Activated CD8-positive, alpha-beta memory T cell treated with anti-CD3 and anti-CD28 coated beads for 36 hours (primary cell): ENCODE measurements around the gene RNU1-2. TPM values are rescaled to one million over a fixed set of nuclear protein-coding genes. Genes with fewer than 3 reads are reported as not detected.
"Not testable (repeated sequence)": the region's sequence is repeated elsewhere in the genome, so short reads cannot be mapped to it uniquely, and the experiment has no call there.

Experiments
- CTCF ChIA-PET: fragments of 350-600 bp; sonication (Branson Sonifier 250); formaldehyde crosslinking; loops from one replicate; lab custom pipeline; 2021; ENCODE audit warnings: antibody characterized with exemption; lab: Charles Lee
- POLR2A ChIA-PET: fragments of 350-600 bp; sonication (Branson Sonifier 250); formaldehyde crosslinking; loops from one replicate; lab custom pipeline; 2021; ENCODE audit warnings: antibody characterized with exemption; lab: Charles Lee
- total RNA-seq, 2 experiments: library from RNA; stranded (reverse); gene quantifications; one replicate each; pipeline ENCODE4 v1.2.3, GENCODE V29; 2021

The RNU1-2 gene
- 1,000 to 10,000 TPM in 1 of 2 experiments, 100 to 1,000 TPM in 1; 907 to 1,003 TPM for total RNA-seq

GRCh38 chr1:16895598-16896315 lies at the start of gene RNU1-2:
RNU1-2 (plus strand) TSS chr1:16895980.
- ChIA-PET POLR2A (interaction anchor here (0.7 to 1.2 kb wide), 5 partner anchors 9 to 382 kb away, joined by 3 to 14 read pairs (median 3); no protein-coding TSS in a partner anchor), CTCF (interaction anchor here (1.4 kb wide), 1 partner anchor 9 kb away, joined by 4 read pairs; no protein-coding TSS in a partner anchor)

GRCh38 chr1:16856201-16856600 lies 39.6 kb upstream of the RNU1-2 start:
- CTCF ChIA-PET, POLR2A ChIA-PET: not testable (repeated sequence)

DNA sequence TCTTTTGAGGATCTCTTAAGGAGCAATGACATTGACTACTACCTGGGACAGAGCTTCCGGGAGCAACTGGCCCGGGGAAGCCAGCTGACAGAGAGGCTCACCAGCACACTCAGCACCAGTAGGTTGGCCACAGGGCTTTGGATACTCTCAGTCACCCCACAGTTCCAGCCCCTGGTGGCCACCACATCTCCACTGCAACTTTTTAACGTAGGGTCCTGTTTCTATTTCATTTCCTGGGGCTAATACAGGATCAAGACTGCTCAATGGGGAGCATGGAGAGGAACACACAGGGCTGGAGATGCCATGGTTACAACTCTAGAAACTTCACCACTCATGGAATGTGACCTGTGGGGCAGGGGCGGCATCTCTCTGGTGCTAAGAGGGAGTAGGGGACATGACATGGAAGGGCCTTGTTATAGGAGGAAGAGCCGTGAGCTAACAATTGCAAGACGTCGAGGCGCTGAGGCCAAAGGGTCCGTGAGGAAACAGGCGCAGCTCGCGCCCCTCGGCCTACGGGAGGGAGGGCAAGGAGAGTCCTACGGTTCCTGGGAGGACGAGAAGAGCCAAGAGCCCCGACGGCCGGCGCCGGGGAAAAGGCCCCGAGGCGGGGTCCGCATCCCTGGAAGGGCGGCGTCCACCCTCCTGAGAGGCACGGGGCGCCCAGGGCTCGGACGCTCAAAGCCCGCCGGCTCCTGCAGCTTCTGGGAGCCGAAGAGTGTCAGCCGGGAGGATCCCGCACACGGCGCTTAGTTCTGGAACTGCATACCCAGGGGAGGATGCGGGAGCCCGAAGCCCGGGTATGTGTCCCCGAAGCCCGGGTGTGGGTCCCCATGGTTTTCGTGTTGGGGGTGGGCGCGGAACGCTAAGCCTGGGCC lies 36.4 kb upstream of the RNU1-2 start:
- CTCF ChIA-PET, POLR2A ChIA-PET: not testable (repeated sequence)

DNA sequence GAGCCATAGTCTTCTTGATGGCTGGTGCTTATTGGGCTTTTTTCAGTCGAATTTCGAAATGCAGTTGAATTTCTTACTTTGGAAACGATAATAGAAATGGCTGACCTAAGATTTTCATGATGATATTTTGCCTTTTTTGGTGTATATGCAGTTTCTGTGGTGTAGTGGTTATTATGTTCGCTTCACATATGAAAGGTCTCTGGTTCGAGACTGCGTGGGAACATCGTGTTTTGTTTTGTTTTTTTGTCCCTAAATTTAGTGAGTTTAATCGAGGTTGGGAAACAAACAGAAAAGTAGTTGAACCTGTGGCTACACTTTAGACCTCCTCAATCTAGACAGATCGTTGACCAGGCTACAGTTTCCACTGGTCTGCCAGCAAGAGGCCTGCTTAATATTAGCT lies 35.7 kb upstream of the RNU1-2 start:
- POLR2A ChIA-PET, result not testable (repeated sequence)

GRCh38 chr1:16861832-16862245 lies 33.9 kb upstream of the RNU1-2 start:
- CTCF ChIA-PET, POLR2A ChIA-PET: not testable (repeated sequence)

More for the DNA sequence above, 35.7 kb upstream of the RNU1-2 start:
- CTCF ChIA-PET, result not testable (repeated sequence)

- CTCF ChIA-PET, POLR2A ChIA-PET: not testable (repeated sequence)
Measured at GRCh38 chr1:16862415-16862814, 33.4 kb upstream of the RNU1-2 start.

- POLR2A ChIA-PET, CTCF ChIA-PET: not testable (repeated sequence)
Measured at GRCh38 chr1:16863024-16863423, 32.8 kb upstream of the RNU1-2 start.

- POLR2A ChIA-PET, CTCF ChIA-PET: not testable (repeated sequence)
Measured at GRCh38 chr1:16866926-16867707, 28.7 kb upstream of the RNU1-2 start.

GRCh38 chr1:16868787-16869186 lies 27.0 kb upstream of the RNU1-2 start:
- POLR2A ChIA-PET, CTCF ChIA-PET: not testable (repeated sequence)

DNA sequence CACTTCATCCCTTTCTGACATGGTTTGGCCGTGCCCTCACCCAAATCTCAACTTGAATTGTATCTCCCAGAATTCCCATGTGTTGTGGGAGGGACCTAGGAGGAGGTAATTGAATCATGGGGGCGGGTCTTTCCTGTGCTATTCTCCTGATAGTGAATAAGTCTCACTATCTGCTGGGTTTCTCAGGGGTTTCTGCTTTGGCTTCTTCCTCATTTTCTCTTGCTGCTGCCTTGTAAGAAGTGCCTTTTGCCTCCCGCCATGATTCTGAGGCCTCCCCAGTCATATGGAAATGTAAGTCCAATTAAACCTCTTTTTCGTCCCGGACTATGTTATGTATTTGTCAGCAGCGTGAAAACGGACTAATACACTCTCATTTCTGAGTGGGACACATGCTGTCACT lies 25.8 kb upstream of the RNU1-2 start:
- POLR2A ChIA-PET, CTCF ChIA-PET: not testable (repeated sequence)

DNA sequence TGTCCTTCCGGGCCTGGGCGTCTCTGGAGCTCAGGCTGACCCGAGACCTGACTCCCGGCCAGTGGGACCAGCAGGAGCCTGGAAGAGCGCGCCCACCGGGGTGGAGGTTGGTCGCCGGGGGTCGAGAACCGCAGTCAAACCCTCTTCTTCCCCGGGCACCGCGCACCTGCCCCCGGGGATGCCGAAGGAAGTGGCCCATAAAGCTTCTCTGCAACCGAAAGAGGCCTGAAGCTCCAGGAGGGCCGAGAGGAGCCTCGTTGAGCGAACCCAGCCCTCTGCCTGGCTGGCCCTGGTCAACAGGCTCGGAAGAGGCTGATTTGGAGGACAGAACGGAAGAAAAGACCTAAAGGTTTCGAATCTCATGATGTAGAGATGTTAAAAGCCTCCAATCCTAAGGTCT lies 24.6 kb upstream of the RNU1-2 start:
- CTCF ChIA-PET, POLR2A ChIA-PET: not testable (repeated sequence)

- POLR2A ChIA-PET, CTCF ChIA-PET: not testable (repeated sequence)
Measured at GRCh38 chr1:16872152-16873075, 23.4 kb upstream of the RNU1-2 start.

DNA sequence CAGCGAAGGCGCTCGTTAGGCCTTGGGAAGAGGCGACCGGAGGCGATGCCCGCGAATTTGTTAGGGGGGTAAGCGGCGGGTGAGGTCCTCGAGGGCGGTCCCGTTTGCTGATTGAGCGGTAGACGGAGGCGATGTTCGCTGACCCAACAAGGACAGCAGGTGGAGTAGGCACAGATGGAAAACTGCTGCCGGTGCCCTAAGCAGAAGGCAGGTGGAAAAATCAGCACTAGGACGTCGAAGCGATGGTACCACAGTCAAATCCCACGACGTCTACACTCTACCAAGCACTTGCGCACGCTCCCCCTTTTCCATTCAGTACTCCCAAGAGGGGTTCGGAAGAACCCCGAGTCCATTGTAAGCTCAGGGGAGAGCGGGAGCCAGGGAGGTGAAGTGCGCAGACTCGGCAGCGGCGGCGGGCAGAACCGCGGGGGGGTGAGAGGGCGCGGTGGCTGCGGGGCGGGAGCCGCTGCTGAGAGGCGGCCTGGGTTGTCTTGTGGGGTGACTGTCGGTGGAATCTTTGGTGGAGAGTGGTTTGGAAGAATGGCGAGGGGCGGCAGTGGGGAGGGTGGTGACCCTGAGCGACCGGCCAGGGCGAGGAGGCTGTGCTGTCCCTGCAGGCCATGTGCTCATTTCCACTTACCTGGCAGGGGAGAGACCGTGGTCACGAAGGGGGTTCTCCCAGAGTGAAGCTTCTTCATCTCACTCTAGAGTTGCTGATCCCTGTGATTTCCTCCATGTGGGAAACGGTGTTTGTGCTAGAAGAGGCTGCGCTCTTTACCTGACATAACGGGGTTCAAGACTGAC lies 22.5 kb upstream of the RNU1-2 start:
- POLR2A ChIA-PET, CTCF ChIA-PET: not testable (repeated sequence)

- CTCF ChIA-PET, result not testable (repeated sequence)
Measured at GRCh38 chr1:16874968-16875765, 20.6 kb upstream of the RNU1-2 start.

DNA sequence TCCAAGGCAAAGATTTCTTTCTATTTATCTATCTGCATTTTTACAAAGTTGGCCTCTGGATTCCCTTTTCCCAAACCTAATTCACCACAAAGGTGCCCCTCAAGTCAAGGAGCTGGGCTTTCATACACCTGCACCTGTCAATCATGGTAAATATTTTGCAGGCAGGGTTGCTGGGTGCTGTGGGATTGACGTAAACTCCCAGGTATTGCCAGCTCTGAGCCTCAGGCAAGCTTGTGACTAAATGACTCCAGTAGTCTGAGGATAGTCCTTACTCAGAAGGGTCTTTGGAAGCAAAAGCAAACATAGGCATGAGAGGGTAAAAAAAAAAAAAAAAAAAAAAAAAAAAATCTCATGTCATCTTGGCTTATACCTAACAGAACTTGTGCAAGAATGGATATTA lies 14.0 kb upstream of the RNU1-2 start:
- CTCF ChIA-PET, POLR2A ChIA-PET: not testable (repeated sequence)

More at GRCh38 chr1:16874968-16875765, 20.6 kb upstream of the RNU1-2 start:
- POLR2A ChIA-PET, result not testable (repeated sequence)

- POLR2A ChIA-PET, result no interaction called here
- CTCF ChIA-PET, result no interaction called here
Measured at GRCh38 chr1:16882986-16883385, 12.8 kb upstream of the RNU1-2 start.

DNA sequence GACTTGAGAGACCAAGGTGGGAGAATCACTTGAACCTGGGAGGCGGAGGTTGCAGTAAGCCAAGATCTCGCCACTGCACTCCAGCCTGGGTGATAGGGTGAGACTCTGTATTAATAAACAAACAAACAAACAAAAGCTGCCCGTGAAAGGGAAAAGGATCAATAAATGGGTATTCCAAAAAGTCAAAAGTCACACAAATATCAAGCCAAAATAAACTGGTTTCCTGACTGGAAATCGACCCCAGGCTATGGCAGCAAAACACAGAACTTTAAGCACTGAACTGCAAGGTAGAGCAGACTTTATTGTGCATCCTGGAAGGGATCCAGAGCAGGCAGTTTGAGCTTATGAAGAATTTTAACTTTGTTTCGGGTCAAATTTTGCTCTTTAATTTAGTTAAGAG lies 11.3 kb upstream of the RNU1-2 start:
- POLR2A ChIA-PET, result not testable (repeated sequence)
- CTCF ChIA-PET, result interaction anchor here (1.4 kb wide), 1 partner anchor 174 kb away, joined by 3 read pairs; no protein-coding TSS in a partner anchor
